Neural progenitor cell (in vitro differentiated cells): Measurements from ENCODE around the gene ATP1A4. TPM values are rescaled to one million over a fixed set of nuclear protein-coding genes. Genes with fewer than 3 reads are reported as not detected.

Source experiments
- DNase-seq: peaks from one replicate; pipeline ENCODE4 v3.0.0-alpha.2; 2016; ENCODE audit warnings: low spot score
- H2AFZ ChIP-seq: fragments of 200-600 bp; sonication (generic); replicated peaks from 2 replicates; pipeline ENCODE4 v1.6.1; 2016; ENCODE audit warnings: antibody characterized with exemption
- H3F3A ChIP-seq: fragments of 200-600 bp; sonication (generic); 2 replicates; pipeline ENCODE4 v1.6.1; 2016; ENCODE audit warnings: antibody characterized with exemption, low read depth
- H3K27ac ChIP-seq: fragments of 200-600 bp; sonication (generic); 2 replicates; pipeline ENCODE4 v1.5.1; 2016; ENCODE audit warnings: mild to moderate bottlenecking
- H3K27me3 ChIP-seq: fragments of 200-600 bp; sonication (generic); 2 replicates; pipeline ENCODE4 v1.6.1; 2016; ENCODE audit warnings: mild to moderate bottlenecking, moderate library complexity
- H3K36me3 ChIP-seq: fragments of 200-600 bp; sonication (generic); 2 replicates; pipeline ENCODE4 v1.5.1; 2016
- H3K4me1 ChIP-seq: fragments of 200-600 bp; sonication (generic); 2 replicates; pipeline ENCODE4 v1.6.1; 2016; ENCODE audit warnings: mixed run types
- H3K4me2 ChIP-seq: fragments of 200-600 bp; sonication (generic); 2 replicates; pipeline ENCODE4 v1.6.1; 2016
- H3K4me3 ChIP-seq: fragments of 200-600 bp; sonication (generic); 2 replicates; pipeline ENCODE4 v1.5.1; 2016
- H3K79me2 ChIP-seq: fragments of 200-600 bp; sonication (generic); 2 replicates; pipeline ENCODE4 v1.6.1; 2016; ENCODE audit warnings: low read depth
- H3K9ac ChIP-seq: fragments of 200-600 bp; sonication (generic); 2 replicates; pipeline ENCODE4 v1.6.1; 2016
- H3K9me3 ChIP-seq: fragments of 200-600 bp; sonication (generic); 2 replicates; pipeline ENCODE4 v1.5.1; 2016; ENCODE audit warnings: low read depth
- H4K20me1 ChIP-seq: fragments of 200-600 bp; sonication (generic); 2 replicates; pipeline ENCODE4 v1.6.1; 2016; ENCODE audit warnings: low read depth
- H3K27ac Mint-ChIP-seq: 3 replicates; pipeline ENCODE4 v1.8.0; 2021; ENCODE audit warnings: mixed read lengths
- H3K27me3 Mint-ChIP-seq: 2 replicates; pipeline ENCODE4 v1.8.0; 2022; ENCODE audit warnings: low read depth, mild to moderate bottlenecking, inconsistent platforms, moderate library complexity, mixed read lengths; ENCODE audit not compliant: insufficient read depth
- H3K36me3 Mint-ChIP-seq: 3 replicates; pipeline ENCODE4 v1.8.0; 2021; ENCODE audit warnings: mixed read lengths
- H3K4me1 Mint-ChIP-seq: 3 replicates; pipeline ENCODE4 v1.8.0; 2021; ENCODE audit warnings: mixed read lengths
- H3K4me3 Mint-ChIP-seq: 3 replicates; pipeline ENCODE4 v1.8.0; 2021; ENCODE audit warnings: mild to moderate bottlenecking, moderate library complexity, mixed read lengths
- H3K9me3 Mint-ChIP-seq: 3 replicates; pipeline ENCODE4 v1.8.0; 2020; ENCODE audit warnings: mixed read lengths
- CTCF ChIP-seq: fragments of 200-600 bp; sonication (generic); IDR thresholded peaks from 2 replicates; pipeline ENCODE4 v1.5.1; 2017; ENCODE audit warnings: antibody characterized with exemption, mild to moderate bottlenecking
- EZH2 ChIP-seq: fragments of 200-600 bp; sonication (generic); IDR thresholded peaks from 2 replicates; pipeline ENCODE4 v1.6.1; 2017; ENCODE audit warnings: antibody characterized with exemption, mild to moderate bottlenecking, moderate library complexity
- EZH2phosphoT487 ChIP-seq: fragments of 200-600 bp; sonication (generic); IDR thresholded peaks from 2 replicates; pipeline ENCODE4 v1.6.1; 2017; ENCODE audit warnings: antibody characterized with exemption
- total RNA-seq: library from RNA; depleted of rRNA; stranded (reverse); fragments of >200 nt; gene quantifications from 2 replicates; pipeline ENCODE4 v1.2.3, GENCODE V29; 2015; ENCODE audit warnings: low replicate concordance

Gene ATP1A4
- total RNA-seq, 1 donor from 2014 or later: 0.17 TPM

GRCh38 chr1:160221089-160221488 is 69.7 kb downstream of the ATP1A4 start:
- H3K27me3 ChIP-seq: no peaks in the 10 kb centered on the region
- no peaks in the 10 kb centered on the region for H3K36me3 ChIP-seq
- Mint-ChIP-seq H3K4me1 (peaks cover 11% of the 10 kb centered on the region), H3K9me3 (no peaks in the 10 kb centered on the region), H3K27me3 (peaks cover 3% of the 10 kb centered on the region), H3K27ac (no peak overlapping the region), H3K36me3 (peaks cover 46% of the 10 kb centered on the region), H3K4me3 (no peak overlapping the region)
- H3K9me3 ChIP-seq: no peaks in the 10 kb centered on the region
- no peak overlapping the region for H3K9ac ChIP-seq
- peaks cover 19% of the 10 kb centered on the region for H4K20me1 ChIP-seq
- no peak overlapping the region for H3K27ac ChIP-seq
- no peak overlapping the region for H3K4me2 ChIP-seq
- H3K79me2 ChIP-seq: no peaks in the 10 kb centered on the region
- peaks cover 21% of the 10 kb centered on the region for H3F3A ChIP-seq
- no peak for DNase-seq
- no peak overlapping the region for H2AFZ ChIP-seq
- H3K4me1 ChIP-seq: peaks cover 18% of the 10 kb centered on the region
- H3K4me3 ChIP-seq: no peak overlapping the region
- no peak for TF ChIP-seq EZH2
- no peak for TF ChIP-seq EZH2phosphoT487
- no peak for TF ChIP-seq CTCF

DNA sequence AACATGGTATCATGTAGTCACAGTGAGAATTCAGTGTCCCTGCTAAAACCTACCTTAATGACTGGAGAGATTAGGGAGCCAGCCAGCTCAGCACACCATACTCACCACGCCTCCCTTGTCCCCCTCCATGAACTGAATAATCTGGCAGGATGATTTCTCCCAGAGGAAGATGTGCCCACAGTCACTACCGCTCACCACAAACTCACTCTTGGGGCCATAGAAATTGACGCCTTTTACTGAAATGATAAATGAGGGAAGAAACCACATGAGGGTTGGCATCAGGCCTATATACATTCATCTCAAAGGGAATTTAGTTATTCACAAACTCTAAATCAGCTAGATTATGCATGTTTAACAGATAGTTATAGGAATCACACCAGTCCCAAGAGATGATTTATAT is 71.1 kb downstream of the ATP1A4 start:
- no peak overlapping the region for H3K27ac ChIP-seq
- Mint-ChIP-seq H3K36me3 (peaks cover 40% of the 10 kb centered on the region), H3K4me3 (no peak overlapping the region), H3K27ac (no peak overlapping the region), H3K9me3 (no peaks in the 10 kb centered on the region), H3K4me1 (peaks cover 11% of the 10 kb centered on the region), H3K27me3 (peaks cover 3% of the 10 kb centered on the region)
- no peaks in the 10 kb centered on the region for H3K79me2 ChIP-seq
- no peak overlapping the region for H3K9ac ChIP-seq
- H2AFZ ChIP-seq: no peak overlapping the region
- no peak overlapping the region for H3K4me2 ChIP-seq
- no peaks in the 10 kb centered on the region for H3K36me3 ChIP-seq
- no peak overlapping the region for H3K4me3 ChIP-seq
- DNase-seq: no peak
- peaks cover 10% of the 10 kb centered on the region for H3K4me1 ChIP-seq
- no peaks in the 10 kb centered on the region for H3K27me3 ChIP-seq
- no peak for TF ChIP-seq EZH2phosphoT487
- TF ChIP-seq EZH2: no peak
- no peak for TF ChIP-seq CTCF
- peaks cover 19% of the 10 kb centered on the region for H4K20me1 ChIP-seq
- peaks cover 21% of the 10 kb centered on the region for H3F3A ChIP-seq
- H3K9me3 ChIP-seq: no peaks in the 10 kb centered on the region

DNA sequence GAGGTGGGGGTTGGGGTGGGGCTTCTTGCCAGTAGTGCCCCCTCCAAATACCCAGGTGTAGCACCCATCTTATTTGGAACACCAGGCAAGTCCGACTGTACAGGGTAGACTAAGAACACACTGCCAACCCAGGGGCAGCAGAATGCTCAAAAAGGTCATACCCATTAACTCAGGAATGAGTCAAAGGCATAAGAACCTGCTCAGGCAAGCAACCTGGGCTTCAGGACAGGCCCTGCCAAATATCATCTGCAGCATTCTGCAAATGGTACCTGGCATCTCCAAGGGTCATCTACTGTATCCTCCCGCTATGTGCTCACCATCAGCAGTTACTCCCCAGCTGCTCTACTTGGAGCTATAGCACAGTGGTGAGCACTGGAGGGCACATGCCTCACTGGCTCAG is 73.2 kb downstream of the ATP1A4 start:
- no peaks in the 10 kb centered on the region for H3K27me3 ChIP-seq
- no peak overlapping the region for H2AFZ ChIP-seq
- peaks cover 14% of the 10 kb centered on the region for H4K20me1 ChIP-seq
- TF ChIP-seq CTCF: no peak
- no peak for TF ChIP-seq EZH2
- no peak for TF ChIP-seq EZH2phosphoT487
- peaks cover 45% of the 10 kb centered on the region for H3K36me3 Mint-ChIP-seq
- peaks cover 10% of the 10 kb centered on the region for H3K4me1 ChIP-seq
- H3K27ac ChIP-seq: no peak overlapping the region
- H3K27ac Mint-ChIP-seq: no peak overlapping the region
- H3K4me2 ChIP-seq: no peak overlapping the region
- peaks cover 7% of the 10 kb centered on the region for H3K36me3 ChIP-seq
- H3K27me3 Mint-ChIP-seq: no peaks in the 10 kb centered on the region
- no peak overlapping the region for H3K4me3 ChIP-seq
- peaks cover 11% of the 10 kb centered on the region for H3K4me1 Mint-ChIP-seq
- H3K79me2 ChIP-seq: no peaks in the 10 kb centered on the region
- no peak overlapping the region for H3K4me3 Mint-ChIP-seq
- H3K9me3 ChIP-seq: no peaks in the 10 kb centered on the region
- H3F3A ChIP-seq: peaks cover 21% of the 10 kb centered on the region
- no peak overlapping the region for H3K9ac ChIP-seq
- DNase-seq: no peak
- H3K9me3 Mint-ChIP-seq: no peaks in the 10 kb centered on the region
